WERI-Rb-1 (cell line): ENCODE measurements around the gene KIF5C.
A peak's percentile ranks its signal among the peaks of the same experiment; 100 is the strongest.

ENCODE experiments used
- DNase-seq: peaks from one replicate; pipeline ENCODE4 v3.0.0-alpha.2; 2020
- H3K27ac ChIP-seq: fragments of 250-450 bp; sonication (Bioruptor Pico); 2 replicates; pipeline ENCODE4 v1.5.1; 2020; ENCODE audit warnings: mild to moderate bottlenecking, moderate library complexity
- H3K27me3 ChIP-seq: fragments of 250-450 bp; sonication (Bioruptor Pico); 2 replicates; pipeline ENCODE4 v1.5.1; 2021; ENCODE audit warnings: mild to moderate bottlenecking, low read depth, moderate library complexity; ENCODE audit not compliant: insufficient read depth, severe bottlenecking
- H3K36me3 ChIP-seq: fragments of 250-450 bp; sonication (Bioruptor Pico); 2 replicates; pipeline ENCODE4 v1.5.1; 2020; ENCODE audit warnings: mild to moderate bottlenecking, moderate library complexity
- H3K4me3 ChIP-seq: 2 replicates; pipeline ENCODE4 v1.5.1; 2011; ENCODE audit warnings: low read depth, mild to moderate bottlenecking, control low read depth, low read length
- H3K9me3 ChIP-seq: fragments of 250-450 bp; sonication (Bioruptor Pico); 2 replicates; pipeline ENCODE4 v1.5.1; 2021; ENCODE audit warnings: mild to moderate bottlenecking, moderate library complexity; ENCODE audit not compliant: severe bottlenecking
- CTCF ChIP-seq: IDR thresholded peaks from 2 replicates; pipeline ENCODE4 v1.5.1; 2011; ENCODE audit warnings: low read depth, mild to moderate bottlenecking, control low read depth, inconsistent platforms, low read length

The KIF5C gene

DNA sequence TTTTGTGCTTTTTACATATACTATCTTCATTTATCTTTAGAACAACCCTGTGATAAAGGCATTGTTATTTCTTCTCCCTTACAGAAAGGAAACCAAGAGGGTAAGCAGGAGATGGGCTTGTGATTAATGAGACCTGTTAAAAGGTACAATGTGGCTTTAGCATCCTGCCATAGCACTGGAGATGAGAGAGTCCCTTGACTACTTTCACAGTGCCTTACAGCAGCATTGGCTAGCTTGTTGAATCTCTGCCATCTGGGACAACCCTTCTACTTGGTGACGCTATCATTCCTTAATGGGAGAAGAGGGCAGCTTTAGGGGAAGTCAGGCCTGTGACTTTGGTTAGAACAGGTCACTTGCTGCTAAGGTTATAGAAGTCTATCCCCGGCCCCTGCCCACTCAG is 95.4 kb downstream of the KIF5C start:
- DNase-seq = no peak
- no peaks in the 10 kb centered on the region for H3K36me3 ChIP-seq

GRCh38 chr2:148971547-148971946 is 96.5 kb downstream of the KIF5C start:
- Histone ChIP-seq H3K36me3 (no peaks in the 10 kb centered on the region), H3K4me3 (no peak overlapping the region), H3K27me3 (peaks cover 7% of the 10 kb centered on the region), H3K27ac (no peak overlapping the region), H3K9me3 (no peaks in the 10 kb centered on the region)
- no peak for DNase-seq
- TF ChIP-seq CTCF = no peak

More for the DNA sequence above, 95.4 kb downstream of the KIF5C start:
- H3K27ac ChIP-seq = no peak overlapping the region
- no peak overlapping the region for H3K4me3 ChIP-seq
- no peak for TF ChIP-seq CTCF
- no peaks in the 10 kb centered on the region for H3K9me3 ChIP-seq
- H3K27me3 ChIP-seq = peaks cover 7% of the 10 kb centered on the region

GRCh38 chr2:148974095-148974494 is 99.1 kb downstream of the KIF5C start:
- Histone ChIP-seq H3K9me3 (no peaks in the 10 kb centered on the region), H3K36me3 (no peaks in the 10 kb centered on the region), H3K4me3 (no peak overlapping the region), H3K27ac (no peak overlapping the region), H3K27me3 (peaks cover 7% of the 10 kb centered on the region)
- DNase-seq = no peak
- no peak for TF ChIP-seq CTCF

GRCh38 chr2:148978026-148978685 is 103.1 kb downstream of the KIF5C start:
- Histone ChIP-seq H3K9me3 (no peaks in the 10 kb centered on the region), H3K36me3 (no peaks in the 10 kb centered on the region)
- no peak for DNase-seq

GRCh38 chr2:148978706-148979105 is 103.7 kb downstream of the KIF5C start:
- TF ChIP-seq CTCF = no peak
- no peak overlapping the region for H3K4me3 ChIP-seq
- no peak for DNase-seq
- no peak overlapping the region for H3K27ac ChIP-seq
- H3K27me3 ChIP-seq = peaks cover 2% of the 10 kb centered on the region
- no peaks in the 10 kb centered on the region for H3K36me3 ChIP-seq
- no peaks in the 10 kb centered on the region for H3K9me3 ChIP-seq

More at GRCh38 chr2:148978026-148978685, 103.1 kb downstream of the KIF5C start:
- peaks cover 2% of the 10 kb centered on the region for H3K27me3 ChIP-seq
- TF ChIP-seq CTCF = peak; percentile 41; the same call in 1 of the 2 replicates
- H3K27ac ChIP-seq = no peak overlapping the region
- H3K4me3 ChIP-seq = no peak overlapping the region
